Activated naive CD4-positive, alpha-beta T cell treated with anti-CD3 and anti-CD28 coated beads, Interleukin-2, amount 50 U/mL, for 16 hours (primary cell): Measurements from ENCODE around the gene LIN7C.
A peak's percentile ranks its signal among the peaks of the same experiment; 100 is the strongest.

ENCODE experiments used
- DNase-seq: peaks from one replicate; pipeline ENCODE4 v3.0.0-alpha.2; 2020

Gene LIN7C

DNA sequence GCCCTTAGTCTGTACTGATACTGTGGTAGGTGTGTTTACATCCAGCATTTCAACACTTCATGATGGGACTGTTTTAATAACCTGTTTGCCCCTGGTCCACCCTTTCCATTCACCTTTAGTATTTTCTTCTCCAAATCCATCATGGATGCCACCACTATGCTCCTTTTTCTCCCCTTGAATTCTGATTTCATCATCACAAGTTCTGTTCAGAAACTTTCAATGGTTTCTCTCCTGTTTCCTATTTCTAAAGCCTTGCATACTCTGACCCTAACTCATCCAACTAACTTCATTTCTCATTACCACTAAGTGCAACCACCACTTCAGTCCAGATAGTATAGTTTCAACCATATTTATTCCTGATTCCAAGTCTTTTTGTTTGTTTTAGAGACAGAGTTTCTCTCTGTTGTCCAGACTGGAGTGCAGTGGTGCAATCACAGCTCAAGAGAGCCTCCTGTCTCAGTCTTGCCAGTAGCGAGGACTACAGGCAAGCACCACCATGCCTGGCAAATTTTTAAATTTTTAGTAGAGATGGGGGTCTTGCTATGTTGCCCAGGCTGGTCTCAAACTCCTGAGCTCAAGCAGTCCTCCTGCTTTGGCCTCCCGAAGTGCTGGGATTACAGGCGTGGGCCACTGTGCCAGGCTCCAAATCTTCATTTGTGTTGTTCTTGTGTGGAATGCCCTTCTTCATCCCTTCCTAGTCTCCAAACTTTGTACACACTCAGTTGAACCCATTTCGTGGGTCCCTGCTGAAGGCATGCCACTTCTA, 1.2 kb upstream of the LIN7C start:
- DNase-seq: no peak

DNA sequence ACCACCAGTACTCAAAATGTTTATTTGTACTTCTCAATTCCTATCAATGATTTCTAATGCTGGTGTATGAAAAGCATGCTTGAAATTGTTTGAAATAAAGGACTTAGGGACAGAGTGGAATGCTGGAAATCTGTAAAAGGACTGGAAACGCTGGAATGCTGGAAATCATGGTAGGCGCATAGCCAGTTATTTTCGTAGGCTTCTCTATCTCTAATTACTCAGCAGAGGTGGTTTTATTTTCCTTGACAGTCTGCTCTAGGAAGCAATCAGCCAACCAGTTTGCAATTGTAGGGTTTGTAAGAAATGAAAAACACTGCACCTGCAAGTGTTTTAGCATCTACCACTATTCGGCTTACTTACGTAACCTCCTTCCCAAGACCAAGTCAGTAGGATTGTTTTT, 788 bp downstream of the LIN7C start:
- no peak for DNase-seq

- no peak for DNase-seq
Measured at GRCh38 chr11:27504205-27504604, 2.4 kb downstream of the LIN7C start.

DNA sequence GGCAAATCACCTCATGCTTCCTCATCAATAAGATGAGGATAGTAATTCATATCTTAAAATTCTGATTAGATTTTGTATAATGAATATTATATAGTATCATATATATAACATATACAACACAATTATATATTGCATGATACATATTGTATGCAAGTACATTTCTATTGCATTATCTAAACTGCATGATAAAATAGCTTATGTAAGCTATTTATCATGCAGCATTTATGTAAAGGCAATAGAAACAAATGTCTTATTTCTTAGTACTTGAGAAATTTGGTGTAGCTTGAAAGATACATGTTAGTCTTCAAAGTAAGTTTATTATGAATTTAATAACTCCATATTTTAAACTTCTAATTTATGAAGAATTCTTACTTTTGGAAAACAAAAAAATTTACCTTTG, 5.5 kb downstream of the LIN7C start:
- DNase-seq: no peak

DNA sequence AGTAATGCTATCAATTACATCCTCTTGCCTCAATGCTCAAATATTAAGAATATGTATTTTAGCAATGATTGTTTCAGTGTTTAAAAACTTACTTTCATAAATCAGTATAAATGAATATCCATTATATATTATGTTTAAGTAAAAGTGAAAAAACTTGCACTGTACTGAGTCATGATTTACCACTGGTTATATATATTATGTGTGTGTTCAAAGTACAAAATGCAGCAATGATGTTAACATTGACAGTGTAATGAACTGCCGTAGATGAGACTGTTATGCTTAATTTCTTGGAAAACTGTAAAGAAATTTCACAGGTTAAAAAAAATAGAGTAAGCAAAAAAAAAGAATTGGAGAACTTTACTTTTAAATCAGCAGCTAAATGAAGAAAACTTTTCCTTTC, 8.7 kb downstream of the LIN7C start:
- no peak for DNase-seq

DNA sequence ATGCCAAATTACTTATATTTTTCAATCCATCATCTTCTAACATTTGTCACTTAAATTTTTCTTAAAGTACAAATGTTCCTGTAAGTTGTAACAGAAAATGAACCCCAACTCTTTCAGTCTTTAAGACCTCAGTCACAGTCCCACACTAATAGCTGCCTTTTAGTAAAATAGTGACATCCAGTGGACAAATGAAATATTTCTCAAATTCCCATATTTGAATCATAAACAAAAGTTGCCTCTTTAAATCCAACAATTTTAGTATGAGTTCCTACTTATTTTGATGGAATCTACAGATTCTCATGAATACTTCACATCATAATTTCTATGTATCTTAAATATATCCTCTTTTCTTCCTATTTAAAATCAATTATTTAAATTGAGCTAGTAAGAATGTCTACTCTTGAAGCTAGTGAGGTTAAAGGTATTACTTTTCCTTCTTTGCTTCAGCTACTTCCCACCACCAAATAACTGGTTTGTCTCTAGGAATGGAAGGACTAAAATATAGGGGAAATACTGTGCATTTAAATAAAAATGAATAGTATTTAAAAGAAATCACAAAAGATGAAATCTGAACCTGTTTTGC, 9.2 kb downstream of the LIN7C start:
- DNase-seq: no peak

DNA sequence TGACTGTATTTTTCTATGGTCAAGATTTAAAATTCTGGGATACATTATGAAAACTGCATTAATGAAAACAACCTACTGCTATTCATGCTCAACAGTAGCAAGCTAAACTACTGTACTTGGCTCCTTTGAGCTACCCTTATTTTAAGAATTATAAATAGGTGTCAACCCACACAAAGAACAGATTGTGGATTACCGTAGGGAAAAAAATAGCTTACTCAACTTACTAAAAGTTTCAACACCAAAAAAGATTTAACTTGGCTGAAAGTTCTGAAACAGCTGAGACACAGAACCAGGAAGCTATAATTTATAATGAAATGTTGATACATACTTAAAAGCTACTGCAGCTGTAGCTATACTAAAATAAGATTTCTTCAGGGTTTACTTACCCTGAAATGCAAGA, 10.1 kb downstream of the LIN7C start:
- DNase-seq: no peak

GRCh38 chr11:27495710-27496300, 10.8 kb downstream of the LIN7C start:
- no peak for DNase-seq

GRCh38 chr11:27489092-27489491, 17.5 kb downstream of the LIN7C start:
- no peak for DNase-seq

GRCh38 chr11:27487706-27488105, 18.9 kb downstream of the LIN7C start:
- no peak for DNase-seq

DNA sequence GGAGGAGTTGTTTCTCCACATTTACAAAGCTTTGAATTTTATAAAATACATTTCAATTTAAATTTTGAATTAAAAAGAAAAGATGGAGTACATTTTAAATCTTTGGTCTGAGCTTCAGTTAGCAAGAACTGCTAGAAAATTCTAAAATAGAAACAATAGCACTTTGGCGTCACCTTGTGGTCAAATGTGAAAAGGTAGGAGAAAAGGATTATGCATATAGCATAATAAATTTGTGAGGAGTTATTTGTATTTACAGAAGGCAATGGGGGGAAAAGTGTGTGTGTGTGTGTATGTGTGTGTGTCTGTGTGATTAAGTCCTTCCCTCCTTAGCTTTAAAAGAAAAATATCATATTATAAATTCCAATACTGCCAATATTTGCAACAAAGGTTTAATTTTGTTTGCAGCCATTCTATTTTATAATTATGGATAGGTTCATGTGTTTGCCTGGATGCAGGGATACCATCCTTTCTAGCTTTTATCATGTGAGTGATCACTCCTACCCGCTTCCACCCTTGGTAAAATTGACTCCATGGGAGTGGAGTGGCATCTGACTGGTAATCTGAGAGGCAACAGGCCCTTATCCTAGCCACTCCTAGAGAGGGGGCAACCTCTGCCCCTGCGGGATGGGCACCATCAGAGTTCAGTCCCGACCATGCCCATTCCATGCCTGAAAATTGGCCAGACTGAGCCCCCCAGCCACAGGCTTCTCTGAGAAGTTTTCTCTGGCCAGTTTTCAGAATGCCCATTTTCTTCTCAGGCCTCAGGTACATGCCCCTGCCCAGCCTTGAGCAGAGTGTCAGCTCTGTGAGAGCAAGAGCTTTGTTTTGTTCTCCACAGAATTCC, 20.4 kb downstream of the LIN7C start:
- no peak for DNase-seq

DNA sequence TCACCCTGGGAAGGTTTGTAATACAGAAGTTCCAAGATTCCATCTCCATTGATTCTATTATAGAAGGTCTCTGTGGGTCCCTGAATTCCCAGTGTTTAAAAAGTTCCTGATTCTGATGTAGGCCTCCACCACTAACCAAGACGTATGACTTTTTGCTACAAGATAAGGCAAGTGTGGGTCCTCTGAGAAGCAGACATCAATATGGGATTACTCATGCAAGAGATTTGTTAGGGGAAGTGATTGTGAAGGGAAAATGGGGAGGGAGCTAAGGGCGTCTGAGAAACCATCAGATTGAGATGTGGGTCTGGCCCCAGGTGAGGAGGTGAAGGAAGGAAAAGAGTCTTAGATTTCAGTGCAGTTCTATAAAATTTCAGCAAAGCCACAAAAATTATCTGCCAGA, 23.8 kb downstream of the LIN7C start:
- DNase-seq: no peak

- no peak for DNase-seq
Measured at GRCh38 chr11:27481992-27482391, 24.6 kb downstream of the LIN7C start.

DNA sequence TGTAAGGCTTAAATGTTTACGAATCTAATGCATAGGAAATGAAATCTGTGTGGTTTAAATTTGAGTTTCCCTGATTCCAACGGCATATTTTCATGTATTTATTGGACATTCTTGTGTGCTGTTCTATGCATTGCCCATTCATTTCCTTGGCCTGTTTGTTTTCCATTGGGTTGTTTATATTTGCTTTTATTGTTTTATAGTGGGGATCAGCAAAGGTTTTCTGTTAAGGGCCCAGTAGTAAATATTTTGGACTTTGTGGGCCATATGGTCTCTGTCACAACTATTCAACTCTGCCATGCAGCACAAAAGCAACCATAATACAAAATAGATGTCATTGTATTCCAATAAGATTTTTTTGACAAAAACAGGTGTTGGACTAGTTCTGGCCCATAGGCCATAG, 28.7 kb downstream of the LIN7C start:
- no peak for DNase-seq

- DNase-seq: no peak
Measured at GRCh38 chr11:27477243-27477642, 29.3 kb downstream of the LIN7C start.

DNA sequence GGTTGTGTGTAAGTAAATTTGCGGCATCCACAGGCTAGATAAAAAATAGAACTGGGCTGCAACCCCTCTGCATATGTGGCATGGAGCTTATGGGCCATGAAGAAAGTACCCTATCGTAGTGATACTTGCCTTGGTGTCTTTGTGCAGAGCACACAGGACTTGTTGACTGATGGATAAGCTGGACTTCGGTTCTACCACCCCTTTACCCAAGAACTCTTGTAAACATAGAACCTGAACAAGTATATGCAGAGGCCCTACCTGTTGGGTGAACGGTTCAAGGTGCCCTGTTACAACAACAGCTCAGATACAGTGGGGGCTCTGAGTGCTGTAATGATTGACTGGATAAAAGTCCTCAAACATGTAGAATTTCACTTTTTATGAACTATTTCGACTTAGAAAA, 30.9 kb downstream of the LIN7C start:
- DNase-seq: no peak

- no peak for DNase-seq
Measured at GRCh38 chr11:27473017-27473406, 33.6 kb downstream of the LIN7C start.

GRCh38 chr11:27472398-27473016, 34.1 kb downstream of the LIN7C start, which contains the start of gene LGR4:
Gene LGR4, minus strand, starts transcription at chr11:27472790. Its CDS starts 488 bp downstream, at chr11:27472302.
- peak; percentile 78 for DNase-seq

DNA sequence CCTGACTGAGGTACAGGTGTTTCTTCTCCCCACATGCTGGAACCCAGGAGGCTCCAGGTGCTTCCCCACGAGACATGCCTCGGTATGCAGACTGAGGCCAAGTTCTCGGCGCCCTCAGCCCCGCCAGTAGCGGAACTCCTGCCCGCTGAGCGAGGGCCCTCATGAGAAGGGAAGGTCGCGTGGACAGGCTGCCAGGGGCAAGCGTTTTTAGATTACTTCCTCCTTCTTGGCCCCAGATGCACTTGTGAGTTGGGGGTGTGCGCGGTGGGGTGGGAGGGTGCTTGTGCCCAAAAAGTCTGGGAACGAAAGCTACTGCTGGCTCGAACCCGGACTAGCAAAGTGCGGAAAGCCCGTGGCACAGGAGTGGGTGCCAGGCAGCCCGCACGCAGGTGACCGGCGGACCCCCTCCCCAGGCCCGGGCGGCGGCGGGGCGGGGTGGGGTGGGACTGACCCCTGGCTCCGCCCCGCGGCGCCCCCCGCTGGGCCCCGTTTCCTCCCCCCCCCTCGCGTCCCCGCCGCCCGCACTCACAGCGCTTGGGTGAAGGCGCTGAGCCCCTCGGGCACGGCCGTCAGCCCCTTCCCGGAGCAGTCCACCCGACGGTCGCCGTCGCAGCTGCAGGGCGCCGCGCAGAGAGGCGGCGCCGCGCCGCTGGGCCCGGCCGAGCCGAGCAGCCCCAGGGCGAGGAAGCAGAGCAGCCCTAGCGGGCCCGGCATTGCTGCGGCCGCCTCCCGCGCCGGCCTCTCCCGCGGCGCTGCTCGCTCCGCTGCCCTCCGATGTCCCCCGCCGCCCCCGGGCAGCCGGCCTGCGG, 34.8 kb downstream of the LIN7C start:
- DNase-seq: peak; percentile 21

DNA sequence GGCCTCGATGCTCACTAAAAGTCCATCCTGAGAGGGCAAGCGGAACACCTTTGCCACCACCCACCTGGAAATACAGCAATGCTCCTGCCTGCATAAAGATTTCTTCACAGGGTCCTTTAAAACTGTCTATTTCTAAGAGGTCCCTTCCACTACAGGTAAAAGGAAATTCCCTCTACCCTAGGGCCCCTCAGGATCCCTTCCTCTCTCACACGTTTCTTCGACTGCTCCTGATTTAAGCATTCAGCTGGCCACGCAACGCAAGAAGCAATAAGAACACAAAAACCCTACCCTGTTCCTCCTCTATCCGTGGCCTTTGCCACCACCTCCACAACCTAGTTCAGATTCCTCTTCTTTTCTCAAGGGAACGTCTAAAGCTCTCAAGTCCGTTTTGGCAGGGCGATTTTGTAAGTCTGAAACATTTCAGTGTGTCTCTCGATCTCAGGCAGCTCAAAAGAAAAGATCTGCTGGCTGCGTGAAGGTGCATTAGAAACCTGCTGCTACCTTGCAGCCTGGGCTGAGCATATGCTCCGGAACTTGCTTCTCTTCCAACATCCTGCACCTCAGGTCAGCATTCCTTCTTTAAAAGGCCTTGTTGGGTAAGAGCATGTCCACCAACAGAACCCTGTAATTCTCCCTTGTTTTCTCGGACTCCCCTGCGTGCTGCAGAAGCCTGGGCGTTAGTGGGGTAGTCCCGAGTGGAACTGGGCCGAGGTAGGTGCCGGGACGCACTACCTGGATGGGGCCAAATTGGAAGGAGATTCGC, 35.6 kb downstream of the LIN7C start:
- no peak for DNase-seq

DNA sequence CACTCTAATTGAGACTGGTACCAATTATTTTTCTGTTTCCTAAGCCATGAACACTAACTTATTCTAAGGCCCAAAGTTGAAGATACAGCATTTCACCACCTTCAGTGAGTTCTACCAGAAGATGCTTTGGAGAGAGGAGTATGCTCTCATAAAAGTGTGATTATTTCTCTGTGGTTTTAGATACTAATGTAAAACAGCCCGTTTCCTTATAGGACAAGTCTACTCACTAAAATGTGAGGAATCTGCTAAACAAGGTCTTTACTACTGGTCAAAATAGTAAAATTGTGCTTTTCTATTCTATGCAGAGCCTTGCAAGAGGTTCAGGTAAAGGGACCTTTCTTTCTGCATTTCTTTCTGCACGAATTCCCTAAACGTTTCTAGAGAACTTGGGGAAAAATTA, 36.4 kb downstream of the LIN7C start:
- DNase-seq: no peak
